NCI-H446 (cell line): ENCODE data around the gene MYT1.

Experiments used
- DNase-seq, 2 experiments: peaks; one replicate each; lab custom pipeline; 2025; lab: John Stamatoyannopoulos, UW

The MYT1 gene

GRCh38 chr20:64245746-64246595 lies 81.7 kb downstream of the MYT1 start:
- no peak for DNase-seq

GRCh38 chr20:64246616-64247306 lies 82.5 kb downstream of the MYT1 start:
- DNase-seq, result no peak

DNA sequence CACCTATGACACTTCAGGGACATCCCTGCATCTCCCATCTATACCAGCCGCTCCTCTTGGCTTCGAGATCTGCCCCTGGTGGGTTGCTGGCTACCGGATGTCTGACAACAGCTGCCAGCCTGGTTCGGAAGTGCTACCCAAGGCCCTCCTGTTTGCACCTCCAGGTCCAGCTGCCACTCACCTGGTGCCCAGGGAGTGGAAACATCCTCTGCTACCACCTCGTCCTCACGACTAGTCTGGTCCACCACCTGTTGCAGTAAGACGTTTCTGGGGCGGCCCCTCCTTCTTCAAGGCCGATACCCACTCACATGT lies 83.0 kb downstream of the MYT1 start:
- DNase-seq, result no peak

GRCh38 chr20:64247970-64248841 lies 84.0 kb downstream of the MYT1 start:
- DNase-seq, result no peak

- DNase-seq, result no peak
Observed at GRCh38 chr20:64250027-64250426, 85.8 kb downstream of the MYT1 start.

DNA sequence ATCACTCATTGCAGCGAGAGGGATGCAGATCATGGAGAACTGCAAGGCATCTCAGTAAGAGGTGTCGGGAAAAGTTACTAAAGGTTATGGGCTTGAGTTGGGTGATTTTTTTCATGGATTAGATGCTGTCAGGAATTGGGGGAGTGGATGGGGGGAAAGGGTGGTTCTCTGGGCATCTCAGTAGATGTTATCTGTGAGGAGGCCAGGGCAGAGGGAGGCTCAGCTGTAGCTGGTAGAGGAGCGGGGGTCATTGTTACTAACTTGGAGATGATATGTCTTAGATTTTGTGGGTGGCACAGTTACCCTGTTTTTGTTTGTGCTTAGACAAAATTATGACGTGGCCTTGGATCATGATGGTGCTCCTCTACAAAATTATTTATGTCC lies 88.7 kb downstream of the MYT1 start:
- DNase-seq, result no peak

DNA sequence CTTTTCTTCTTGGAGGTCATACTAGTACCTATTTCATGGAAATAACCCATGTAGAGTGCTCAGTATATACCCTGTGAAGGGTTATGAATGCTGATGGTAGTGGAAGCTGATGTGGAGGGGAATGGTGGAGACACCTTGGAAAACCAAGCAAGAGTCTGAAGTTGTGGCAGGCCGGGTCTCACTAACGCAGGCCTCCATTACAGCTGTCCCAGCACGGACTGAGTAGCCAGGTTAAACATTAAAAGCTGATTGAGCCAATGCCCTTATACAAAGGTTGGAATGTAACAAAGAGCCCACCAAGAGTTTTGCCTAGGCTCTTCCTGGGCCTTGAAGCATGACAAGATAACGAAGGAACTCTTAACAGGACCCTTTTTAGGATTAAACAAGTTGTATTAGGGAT lies 89.2 kb downstream of the MYT1 start:
- DNase-seq, result no peak

- no peak for DNase-seq
Observed at GRCh38 chr20:64254156-64254555, 89.9 kb downstream of the MYT1 start.

- DNase-seq, result no peak
Observed at GRCh38 chr20:64254571-64255360, 90.5 kb downstream of the MYT1 start.

DNA sequence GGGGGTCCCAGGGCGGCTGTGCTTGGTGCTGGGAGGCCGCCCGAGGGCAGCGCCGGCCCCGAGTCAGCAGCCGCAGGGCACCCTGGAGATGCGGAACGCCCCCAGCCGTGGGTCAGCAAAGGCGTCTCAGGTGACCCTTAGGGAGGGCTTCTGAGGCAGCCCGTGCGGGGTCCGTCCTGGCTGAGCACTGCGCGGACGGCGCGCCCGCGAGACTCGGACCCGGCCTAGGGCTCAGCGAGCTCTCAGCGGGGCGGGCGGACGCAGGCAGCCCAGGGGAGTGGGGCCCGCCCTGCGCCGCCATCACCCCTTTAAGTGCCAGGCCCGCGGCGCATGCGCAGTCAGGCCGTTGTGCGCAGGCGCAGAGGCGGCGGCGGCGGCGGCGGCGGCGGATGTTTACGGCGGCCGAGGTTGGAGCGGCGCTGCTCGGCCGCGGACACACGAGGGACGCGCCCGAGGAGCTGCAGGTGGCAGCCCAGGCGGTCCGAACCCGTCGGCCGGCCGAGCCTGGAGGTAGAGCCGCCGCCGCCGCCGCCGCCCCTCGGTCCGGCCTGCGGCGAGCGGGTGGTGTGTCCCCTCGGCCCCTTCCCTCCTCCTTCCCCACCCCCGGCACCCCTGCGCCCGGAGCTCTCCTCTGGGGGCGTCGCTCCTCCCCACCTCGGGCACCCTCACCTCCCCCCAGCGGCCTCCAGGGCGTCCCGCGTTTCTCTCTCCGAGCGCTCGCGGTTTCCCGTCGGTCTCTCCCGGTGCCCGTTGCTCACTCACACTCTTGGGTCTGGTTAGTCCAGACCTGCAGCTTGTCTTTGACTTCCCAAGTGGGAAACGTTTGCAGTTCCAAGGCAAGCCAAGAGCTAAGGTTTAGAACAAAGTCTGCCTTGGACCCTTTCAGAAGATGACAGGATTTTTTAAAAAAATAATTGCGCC lies 91.4 kb downstream of the MYT1 start, which contains the start of gene PCMTD2:
Gene PCMTD2 (plus strand): TSS at position 388 of the 921 bp plus-strand sequence. CDS start 4,218 bp downstream, outside the sequence.
- peak; percentile 83 to 94 for DNase-seq

DNA sequence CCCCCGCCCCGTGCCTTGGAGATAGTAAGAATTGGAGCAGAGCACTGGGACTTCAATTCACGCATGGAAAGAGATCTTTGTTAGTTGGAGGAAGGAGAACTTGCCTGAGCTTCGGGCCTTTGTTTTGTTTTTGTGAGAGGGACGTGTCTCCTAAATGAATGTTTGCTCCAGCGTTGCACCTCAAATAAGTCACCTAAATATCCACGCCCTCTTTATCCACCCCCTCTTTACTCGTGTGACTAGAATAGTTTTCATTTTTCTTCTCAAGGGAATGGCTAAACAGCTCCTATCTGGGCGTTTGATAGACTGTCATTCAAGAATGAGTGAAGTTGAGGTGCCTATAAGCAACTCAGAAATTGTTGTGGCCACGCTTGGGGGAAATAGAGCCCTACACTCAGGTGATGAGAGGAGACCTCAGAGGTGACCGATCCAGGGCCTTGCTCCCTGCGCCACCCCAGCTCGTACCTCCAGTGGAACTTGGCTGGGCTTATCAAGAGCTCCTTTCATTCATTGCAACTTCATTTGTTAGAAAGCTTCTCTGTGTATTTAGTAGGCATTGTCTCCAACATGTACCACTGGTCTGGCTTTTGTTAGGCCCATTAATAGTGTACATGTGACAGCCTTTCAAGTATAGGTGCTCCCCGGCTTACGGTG lies 92.2 kb downstream of the MYT1 start:
- no peak for DNase-seq

DNA sequence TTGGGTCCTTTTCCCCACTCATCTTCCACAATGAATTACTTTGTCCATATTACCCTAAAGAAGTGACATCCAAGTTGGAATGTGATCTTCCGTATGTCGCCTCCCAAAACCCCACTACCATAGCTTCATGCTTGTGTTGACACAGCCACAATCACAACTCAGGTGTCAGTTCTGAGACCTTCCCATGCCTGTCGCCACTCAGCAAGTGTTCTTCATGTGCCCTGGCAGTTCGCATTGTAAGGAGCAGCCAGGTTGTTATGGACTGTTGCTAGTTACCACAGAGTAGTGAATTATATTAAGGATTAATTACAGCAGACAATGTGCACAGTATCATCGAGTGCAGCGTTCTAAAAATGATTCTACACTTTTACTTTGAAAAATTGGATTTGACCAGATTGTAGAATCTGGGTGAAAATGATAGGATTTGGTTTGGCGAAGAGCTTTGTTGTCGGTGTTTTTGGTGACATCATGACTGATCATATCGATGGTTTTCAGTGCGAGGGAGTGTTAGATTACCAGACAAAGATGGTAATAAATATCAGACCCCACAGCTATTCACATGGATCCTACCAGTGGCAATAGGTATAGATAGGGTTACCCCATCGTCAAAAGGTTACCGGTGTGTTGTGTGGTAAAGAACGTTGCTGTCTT lies 93.0 kb downstream of the MYT1 start:
- no peak for DNase-seq

DNA sequence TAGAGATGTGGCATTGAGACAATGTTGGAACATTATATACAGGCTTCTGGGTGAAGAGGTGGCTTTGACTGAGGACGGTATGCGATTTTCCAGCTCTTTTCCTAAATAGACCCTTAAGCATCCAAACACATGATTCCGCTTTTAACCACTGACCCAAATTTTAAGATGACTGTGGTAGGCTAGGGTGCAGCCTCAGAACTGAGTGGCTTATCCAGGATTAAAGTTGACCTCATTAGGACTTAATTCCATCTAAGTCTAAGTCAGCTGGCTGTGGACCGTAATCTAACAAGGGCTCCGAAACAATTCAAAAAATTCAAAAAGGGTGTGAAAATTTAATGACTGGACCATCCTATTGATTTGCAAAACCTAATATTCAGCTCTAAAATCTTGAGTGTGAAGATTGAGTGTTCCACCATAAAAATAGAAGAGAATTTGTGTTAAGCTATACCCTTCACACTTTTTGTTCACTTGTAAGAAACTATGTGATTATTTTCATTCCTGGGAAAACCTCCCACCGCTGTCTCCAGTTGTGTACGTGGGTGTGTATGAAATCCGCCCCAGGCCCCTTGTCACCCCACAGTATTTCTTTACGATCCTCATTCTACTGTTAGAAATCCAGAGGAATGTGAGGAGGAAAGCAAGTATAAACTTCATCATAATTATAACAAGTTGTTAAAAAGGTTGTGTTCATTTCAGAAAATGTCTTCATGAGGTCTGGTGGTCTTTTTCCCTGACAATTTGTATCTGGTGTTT lies 94.0 kb downstream of the MYT1 start:
- no peak for DNase-seq

GRCh38 chr20:64260239-64260638 lies 96.0 kb downstream of the MYT1 start:
- DNase-seq, result no peak

DNA sequence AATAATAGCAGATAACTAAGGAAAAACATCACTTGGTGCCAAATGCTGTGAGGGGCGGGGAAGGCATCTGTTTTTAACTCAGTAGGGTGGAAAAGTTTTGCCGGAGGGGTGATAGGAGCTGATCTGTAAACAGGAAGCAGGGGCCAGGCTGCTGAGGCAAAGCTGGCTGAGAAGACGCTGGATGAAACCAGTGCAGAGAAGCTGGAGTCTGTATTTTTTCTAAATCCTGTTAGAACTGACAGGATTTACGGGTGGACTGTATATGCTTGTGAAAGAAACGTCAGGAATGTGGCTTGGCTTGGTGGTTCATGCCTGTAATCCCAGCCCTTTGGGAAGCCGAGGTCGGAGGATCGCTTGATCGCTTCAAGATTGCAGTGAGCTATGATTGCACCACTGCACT lies 96.9 kb downstream of the MYT1 start:
- no peak for DNase-seq

GRCh38 chr20:64264091-64264490 lies 99.8 kb downstream of the MYT1 start:
- DNase-seq, result no peak

- DNase-seq, result no peak
Observed at GRCh38 chr20:64265201-64265600, 100.9 kb downstream of the MYT1 start.

- DNase-seq, result no peak
Observed at GRCh38 chr20:64266988-64267387, 102.7 kb downstream of the MYT1 start.

GRCh38 chr20:64268174-64268573 lies 103.9 kb downstream of the MYT1 start:
- DNase-seq, result no peak
